B cell (primary cell): ENCODE results near the gene SNX32. TPM values are rescaled to one million over a fixed set of nuclear protein-coding genes. Genes with fewer than 3 reads are reported as not detected.

ENCODE experiments used
- ATAC-seq: fragments of 200-7000 bp; cut with Tn5 transposase; one replicate; pipeline ENCODE4 v1.10.0; 2021; ENCODE audit warnings: low read depth, mild to moderate bottlenecking, moderate number of reproducible peaks, moderate library complexity
- CTCF ChIA-PET: fragments of 350-600 bp; sonication (Branson Sonifier 250); formaldehyde crosslinking; loops from one replicate; lab custom pipeline; 2021; ENCODE audit warnings: antibody characterized with exemption, inconsistent platforms; lab: Charles Lee
- POLR2A ChIA-PET: fragments of 350-600 bp; sonication (Branson Sonifier 250); formaldehyde crosslinking; loops from one replicate; lab custom pipeline; 2021; ENCODE audit warnings: antibody characterized with exemption; lab: Charles Lee
- DNase-seq: peaks from one replicate; pipeline ENCODE4 v3.0.0; 2013
- H2AFZ ChIP-seq: 2 replicates; pipeline ENCODE4 v1.6.1; 2012; ENCODE audit warnings: mild to moderate bottlenecking, low read depth, low read length; ENCODE audit not compliant: insufficient read depth, poor library complexity, severe bottlenecking
- H3K27ac ChIP-seq, 2 donors: 1 replicate in 1 of 2; 2 replicates in 1 of 2; pipeline ENCODE4 v1.5.1; 2012 to 2013; ENCODE audit warnings: low read length in 2 of 2, mild to moderate bottlenecking in 2 of 2, moderate library complexity in 1 of 2
- H3K27me3 ChIP-seq, 4 experiments: fragments of 200-600 bp in 1 of 4; sonication (generic) in 1 of 4; replicated peaks in 1 of 4; 1 replicate in 2 of 4; 2 replicates in 2 of 4; pipeline versions ENCODE4 v1.6.1 to v1.7.0; 2013 to 2016; ENCODE audit warnings: low read length in 3 of 4, mild to moderate bottlenecking in 2 of 4, mixed read lengths in 1 of 4, moderate library complexity in 1 of 4; ENCODE audit not compliant: insufficient read depth in 4 of 4, control insufficient read depth in 3 of 4; ENCODE audit errors: control extremely low read depth in 1 of 4
- H3K36me3 ChIP-seq, 2 experiments: replicated peaks in 1 of 2; 1 replicate in 1 of 2; 2 replicates in 1 of 2; pipeline versions ENCODE4 v1.6.1 to v1.7.1; 2013; ENCODE audit warnings: low read length in 1 of 2; ENCODE audit not compliant: insufficient read depth in 2 of 2, control insufficient read depth in 1 of 2; ENCODE audit errors: control extremely low read depth in 1 of 2, extremely low read depth in 1 of 2
- H3K4me1 ChIP-seq, 2 donors: fragments of 200-600 bp in 1 of 2; sonication (generic) in 1 of 2; 1 replicate in 1 of 2; 2 replicates in 1 of 2; pipeline versions ENCODE4 v1.5.1 to v1.6.1; 2013 to 2017; ENCODE audit warnings: low read length in 2 of 2; ENCODE audit not compliant: control insufficient read depth in 2 of 2, insufficient read depth in 2 of 2
- H3K4me2 ChIP-seq: replicated peaks from 2 replicates; pipeline ENCODE3; 2012; ENCODE audit warnings: mild to moderate bottlenecking, low read depth, low read length; ENCODE audit not compliant: poor library complexity, severe bottlenecking
- H3K4me3 ChIP-seq, 5 experiments: fragments of 200-600 bp in 1 of 5; sonication (generic) in 1 of 5; 1 replicate in 3 of 5; 2 replicates in 2 of 5; pipeline versions ENCODE4 v1.5.1 to v1.7.0; 2011 to 2016; ENCODE audit warnings: low read length in 4 of 5, mild to moderate bottlenecking in 4 of 5, low read depth in 2 of 5, control low read depth in 1 of 5, moderate library complexity in 1 of 5; ENCODE audit not compliant: insufficient read depth in 1 of 5; ENCODE audit errors: control extremely low read depth in 1 of 5, extremely low read depth in 1 of 5
- H3K79me2 ChIP-seq: fragments of 200-600 bp; sonication (generic); one replicate; pipeline ENCODE4 v1.6.0; 2016; ENCODE audit warnings: low read length; ENCODE audit not compliant: control insufficient read depth, insufficient read depth
- H3K9ac ChIP-seq: fragments of 200-600 bp; sonication (generic); 2 replicates; pipeline ENCODE4 v1.6.1; 2017; ENCODE audit warnings: mild to moderate bottlenecking, low read length, moderate library complexity
- H3K9me3 ChIP-seq, 3 donors: one replicate each; pipeline versions ENCODE4 v1.6.1 to v1.7.1; 2013; ENCODE audit warnings: low read length in 2 of 3; ENCODE audit not compliant: control insufficient read depth in 2 of 3, insufficient read depth in 1 of 3; ENCODE audit errors: control extremely low read depth in 1 of 3
- H4K20me1 ChIP-seq: 2 replicates; pipeline ENCODE4 v1.6.0; 2012; ENCODE audit warnings: mild to moderate bottlenecking, low read length; ENCODE audit not compliant: insufficient read depth, control insufficient read depth, poor library complexity, severe bottlenecking
- H3K27ac Mint-ChIP-seq: one replicate; pipeline ENCODE4 v1.8.0; 2021; ENCODE audit warnings: mixed read lengths
- H3K27me3 Mint-ChIP-seq: one replicate; pipeline ENCODE4 v1.8.0; 2021; ENCODE audit warnings: mixed read lengths
- H3K4me1 Mint-ChIP-seq: one replicate; pipeline ENCODE4 v1.8.0; 2021; ENCODE audit warnings: mixed read lengths
- H3K4me3 Mint-ChIP-seq: one replicate; pipeline ENCODE4 v1.8.0; 2021; ENCODE audit warnings: mixed read lengths
- H3K9me3 Mint-ChIP-seq: one replicate; pipeline ENCODE4 v1.8.0; 2022; ENCODE audit warnings: mixed read lengths; ENCODE audit not compliant: insufficient read depth
- CTCF ChIP-seq: fragments of 200-600 bp; IDR thresholded peaks from one replicate; pipeline ENCODE4 v1.8.0; 2022; ENCODE audit warnings: antibody characterized with exemption, mild to moderate bottlenecking
- EZH2 ChIP-seq: IDR thresholded peaks from 2 replicates; pipeline ENCODE4 v1.6.1; 2012; ENCODE audit warnings: borderline replicate concordance, low read depth, mild to moderate bottlenecking, moderate library complexity, low read length; ENCODE audit not compliant: insufficient read depth, poor library complexity, severe bottlenecking
- WGBS: methylation state at CpG from one replicate; pipeline ENCODE4 v1.1.5; 2013; ENCODE audit warnings: missing lambda C conversion rate; ENCODE audit not compliant: insufficient coverage; 5-methylcytosine and 5-hydroxymethylcytosine counted together
- intact Hi-C: fragments of 100-400 bp; cut with micrococcal nuclease; formaldehyde crosslinking; loops from one replicate; pipeline ENCODE4 v1.10.0; 2022
- polyA plus RNA-seq: library from polyadenylated mRNA; depleted of rRNA; stranded (reverse); fragments of >200 nt; gene quantifications from 2 replicates; pipeline ENCODE4 v1.2.3, GENCODE V29; 2012
- total RNA-seq, 2 donors: library from RNA; stranded (reverse); fragments of 120-200 nt in 1 of 2; gene quantifications; 1 replicate in 1 of 2; 2 replicates in 1 of 2; pipeline versions ENCODE4 v1.2.3 to v1.2.4, GENCODE V29; 2013 to 2022

SNX32 gene
- total and polyA plus RNA-seq, 2 donors (not counting 1 experiment from before 2014, with no cell fraction given) = 0.57 to 0.89 TPM

GRCh38 chr11:65873318-65874156 is 39.8 kb downstream of the SNX32 start:
- Mint-ChIP-seq H3K27ac (peak overlapping the region; percentile 91), H3K4me1 (peaks cover 26% of the 10 kb centered on the region), H3K27me3 (peaks cover 5% of the 10 kb centered on the region), H3K9me3 (no peaks in the 10 kb centered on the region), H3K4me3 (peak overlapping the region; percentile 92)
- ChIA-PET POLR2A (interaction anchor here (0.6 to 1.7 kb wide), 5 partner anchors 11 to 233 kb away, joined by 3 to 24 read pairs (median 11); partner anchors contain the start of genes CCDC85B, CFL1, FIBP and MUS81), CTCF (interaction anchor here (0.6 to 6.7 kb wide), 8 partner anchors 10 to 794 kb away, joined by 3 to 71 read pairs (median 4); partner anchors contain the start of genes CCDC85B, CFL1, FIBP and MUS81)
- H3K27ac ChIP-seq = peak overlapping the region; percentile 81 to 91
- H3K4me3 ChIP-seq = peak overlapping the region; percentile 52 to 79 (median 63)
- H3K27me3 ChIP-seq = no peaks in the 10 kb centered on the region
- no peaks in the 10 kb centered on the region for H3K9me3 ChIP-seq
- no peaks in the 10 kb centered on the region for H4K20me1 ChIP-seq
- H3K36me3 ChIP-seq = no peaks in the 10 kb centered on the region
- H3K4me1 ChIP-seq = peaks cover 10 to 29% of the 10 kb centered on the region in 2 donors
- H3K9ac ChIP-seq = peak overlapping the region; percentile 70
- ATAC-seq (peak; percentile 98), DNase-seq (peak; percentile 97)
- 2% methylated on average over 43 of the region's 54 CpGs for WGBS
- peak overlapping the region; percentile 85 for H2AFZ ChIP-seq
- TF ChIP-seq CTCF (no peak), EZH2 (no peak)
- intact Hi-C loops = loop anchor here (2.0 to 5.0 kb wide), 3 partner anchors 15 to 179 kb away; partner anchors contain the start of genes CFL1, FIBP and SF3B2
- peak overlapping the region; percentile 91 for H3K4me2 ChIP-seq
- H3K79me2 ChIP-seq = no peaks in the 10 kb centered on the region
